Psoas muscle (tissue), 8 donors: ENCODE results near the gene SH3BGRL2. TPM values are rescaled to one million over a fixed set of nuclear protein-coding genes. Genes with fewer than 3 reads are reported as not detected.

Experiments
- ATAC-seq, 4 donors: fragments of 200-7000 bp; cut with Tn5 transposase; one replicate each; pipeline ENCODE4 v1.9.1; 2020; ENCODE audit warnings: moderate library complexity in 3 of 4, mild to moderate bottlenecking in 2 of 4
- DNase-seq, 2 donors: peaks; one replicate each; pipeline ENCODE4 v3.0.0-alpha.2; 2020
- H3K27ac ChIP-seq: fragments of 200-600 bp; one replicate; pipeline ENCODE4 v1.8.0; 2022
- H3K27me3 ChIP-seq, 3 donors: fragments of 200-600 bp in 1 of 3; one replicate each; pipeline versions ENCODE4 v1.6.1 to v1.8.0; 2013 to 2022; ENCODE audit warnings: low read length in 2 of 3, mild to moderate bottlenecking in 2 of 3, moderate library complexity in 1 of 3; ENCODE audit not compliant: insufficient read depth in 3 of 3
- H3K36me3 ChIP-seq, 2 donors: fragments of 200-600 bp in 1 of 2; one replicate each; pipeline versions ENCODE4 v1.6.1 to v1.8.0; 2013 to 2022; ENCODE audit warnings: low read depth in 1 of 2, mild to moderate bottlenecking in 1 of 2, moderate library complexity in 1 of 2; ENCODE audit not compliant: insufficient read depth in 1 of 2
- H3K4me1 ChIP-seq: fragments of 200-600 bp; one replicate; pipeline ENCODE4 v1.8.0; 2022
- H3K4me3 ChIP-seq: fragments of 200-600 bp; one replicate; pipeline ENCODE4 v1.8.0; 2022; ENCODE audit warnings: mild to moderate bottlenecking
- H3K9me3 ChIP-seq: fragments of 200-600 bp; one replicate; pipeline ENCODE4 v1.8.0; 2022
- CTCF ChIP-seq: fragments of 200-600 bp; IDR thresholded peaks from one replicate; pipeline ENCODE4 v1.8.0; 2022; ENCODE audit warnings: antibody characterized with exemption
- WGBS, 3 donors: extraction: QIAGEN DNeasy Blood & Tissue Kit; methylation state at CpG; one replicate each; pipeline versions ENCODE4 v1.1.6 to v1.1.7; 2013; 5-methylcytosine and 5-hydroxymethylcytosine counted together
- intact Hi-C, 2 donors: fragments of 100-400 bp; cut with DNase I; formaldehyde crosslinking; loops; one replicate each; pipeline versions ENCODE4 v1.11.0 to v1.14.2; 2022
- polyA plus RNA-seq, 3 donors: library from polyadenylated mRNA; stranded (reverse); fragments of 200-250 nt; gene quantifications; one replicate each; pipeline ENCODE4 v1.2.3, GENCODE V29; 2013
- total RNA-seq, 4 donors: library from RNA; stranded (reverse); fragmentation: NEBNext Ultra II Directional in 2 of 4; extraction: Animal tissue kit (Norgen Biotek cat#: 25700) in 2 of 4; gene quantifications; one replicate each; pipeline versions ENCODE4 v1.2.1 to v1.2.4, GENCODE V29; 2021 to 2023
- donor health status: healthy with polysubstance abuse.
- donor health status: DM: no; HTN: no; CAD: no; lungs with moderate emphysema.
- donor health status: Bipolar disorder and iron deficiency.
- donor health status: healthy.
- donor health status: DM: yes; HTN: yes; CAD: no.
- donor health status: DM: no; HTN: no; CAD: no.
- donor health status: DM: no; HTN: no; CAD: no.
- donor health status: DM: yes; HTN: yes; CAD: no.

The SH3BGRL2 gene
- total and polyA plus RNA-seq, 7 donors: 3.5 to 9.7 (median 4.3) TPM

GRCh38 chr6:79712144-79712543, 81.0 kb downstream of the SH3BGRL2 start:
- intact Hi-C loops: loop anchor here (2.0 to 10.0 kb wide), 2 partner anchors 137 to 141 kb away; no protein-coding TSS in a partner anchor
- Histone ChIP-seq H3K4me3 (no peak overlapping the region), H3K27ac (no peak overlapping the region), H3K27me3 (no peaks in the 10 kb centered on the region), H3K4me1 (no peaks in the 10 kb centered on the region), H3K36me3 (no peaks in the 10 kb centered on the region), H3K9me3 (no peaks in the 10 kb centered on the region)
- ATAC-seq (no peak), DNase-seq (no peak)
- TF ChIP-seq CTCF: no peak
- WGBS, 3 donors: 40 to 57% (median 42%) methylated on average over 2 of the region's 2 CpGs

GRCh38 chr6:79712616-79713135, 81.5 kb downstream of the SH3BGRL2 start:
- H3K9me3 ChIP-seq: no peaks in the 10 kb centered on the region
- H3K4me3 ChIP-seq: no peak overlapping the region
- 85 to 88% (median 87%) methylated on average over 9 of the region's 9 CpGs for WGBS, 3 donors
- TF ChIP-seq CTCF: no peak
- no peaks in the 10 kb centered on the region for H3K36me3 ChIP-seq
- ATAC-seq (no peak), DNase-seq (no peak)
- no peaks in the 10 kb centered on the region for H3K27me3 ChIP-seq
- intact Hi-C loops: loop anchor here (2.0 to 10.0 kb wide), 2 partner anchors 138 to 142 kb away; no protein-coding TSS in a partner anchor
- H3K4me1 ChIP-seq: no peaks in the 10 kb centered on the region
- H3K27ac ChIP-seq: no peak overlapping the region

GRCh38 chr6:79713701-79714322, 82.7 kb downstream of the SH3BGRL2 start:
- DNase-seq (peak in 1 of 2 donors; percentile 17), ATAC-seq (peak in 1 of 4 donors; percentile 74)
- intact Hi-C loops: loop anchor here (2.0 to 10.0 kb wide), 2 partner anchors 139 to 143 kb away; no protein-coding TSS in a partner anchor

GRCh38 chr6:79717989-79718388, 86.9 kb downstream of the SH3BGRL2 start:
- Histone ChIP-seq H3K4me3 (no peak overlapping the region), H3K27me3 (no peaks in the 10 kb centered on the region), H3K9me3 (no peaks in the 10 kb centered on the region), H3K4me1 (no peaks in the 10 kb centered on the region), H3K36me3 (no peaks in the 10 kb centered on the region), H3K27ac (no peak overlapping the region)
- 80 to 84% (median 81%) methylated on average over 2 of the region's 2 CpGs for WGBS, 3 donors
- intact Hi-C loops: loop anchor here in 1 of 2 donors (10.0 kb wide), 1 partner anchor 143 kb away; no protein-coding TSS in a partner anchor
- DNase-seq (no peak), ATAC-seq (no peak)
- TF ChIP-seq CTCF: no peak

More at GRCh38 chr6:79713701-79714322, 82.7 kb downstream of the SH3BGRL2 start:
- H3K27me3 ChIP-seq: no peaks in the 10 kb centered on the region
- H3K4me3 ChIP-seq: no peak overlapping the region
- no peaks in the 10 kb centered on the region for H3K36me3 ChIP-seq
- H3K9me3 ChIP-seq: no peaks in the 10 kb centered on the region
- H3K4me1 ChIP-seq: no peaks in the 10 kb centered on the region
- H3K27ac ChIP-seq: no peak overlapping the region
- peak; percentile 60 for TF ChIP-seq CTCF
- WGBS, 3 donors: 18% methylated on average over 5 of the region's 5 CpGs
